ENCODE results near the gene PNPT1. TPM values are rescaled to one million over a fixed set of nuclear protein-coding genes. Genes with fewer than 3 reads are reported as not detected.

PNPT1 gene
- total and polyA plus RNA-seq, 9 of the 15 experiments (the other 6 are each of a cell fraction or from before 2014, with no cell fraction given): 46.5 to 104 (median 62.7) TPM

DNA sequence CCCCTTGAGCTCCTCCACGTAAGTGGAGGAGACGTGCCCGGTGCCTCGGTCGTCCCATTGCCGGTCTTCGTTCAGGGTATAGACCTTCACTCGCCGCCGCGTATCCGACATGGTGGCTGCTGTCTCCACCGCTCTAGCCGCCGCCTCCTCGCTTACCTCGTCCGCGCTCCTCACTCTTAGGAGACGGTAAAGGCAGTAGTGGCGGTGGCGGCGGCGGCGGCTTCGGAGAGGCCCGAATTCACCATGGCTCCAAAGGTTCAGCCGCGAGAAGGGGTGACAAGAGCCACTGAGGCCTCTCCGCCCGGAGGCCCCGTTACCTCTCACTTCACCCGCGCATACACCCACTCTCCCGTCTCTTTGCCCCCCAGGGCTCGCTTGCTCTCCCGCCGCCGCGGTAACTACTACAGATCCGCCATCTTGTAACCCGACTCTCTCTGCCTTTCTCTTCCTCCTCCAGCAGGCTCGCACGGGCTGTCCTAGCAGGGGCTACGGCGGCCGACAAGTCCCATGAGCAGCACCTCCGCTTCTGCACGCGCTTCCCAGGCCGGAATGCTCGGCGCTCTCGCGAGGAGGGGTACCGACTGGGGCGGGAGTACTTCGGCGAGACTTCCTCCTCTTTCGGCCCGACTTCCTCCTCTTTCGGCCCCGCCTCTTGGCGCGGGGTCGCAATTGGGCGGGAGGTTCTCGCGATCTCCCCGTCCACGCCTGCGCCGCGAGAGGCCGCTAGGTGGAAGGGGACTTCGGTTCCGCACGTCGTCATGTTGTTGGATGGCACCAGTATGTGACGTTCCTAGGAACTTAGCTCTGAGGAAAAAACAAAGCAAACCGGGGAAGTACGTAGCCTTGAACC is 76.2 kb downstream of the PNPT1 start, which contains the start of gene PPP4R3B (continued):
- TF ChIP-seq, protein P1, sequence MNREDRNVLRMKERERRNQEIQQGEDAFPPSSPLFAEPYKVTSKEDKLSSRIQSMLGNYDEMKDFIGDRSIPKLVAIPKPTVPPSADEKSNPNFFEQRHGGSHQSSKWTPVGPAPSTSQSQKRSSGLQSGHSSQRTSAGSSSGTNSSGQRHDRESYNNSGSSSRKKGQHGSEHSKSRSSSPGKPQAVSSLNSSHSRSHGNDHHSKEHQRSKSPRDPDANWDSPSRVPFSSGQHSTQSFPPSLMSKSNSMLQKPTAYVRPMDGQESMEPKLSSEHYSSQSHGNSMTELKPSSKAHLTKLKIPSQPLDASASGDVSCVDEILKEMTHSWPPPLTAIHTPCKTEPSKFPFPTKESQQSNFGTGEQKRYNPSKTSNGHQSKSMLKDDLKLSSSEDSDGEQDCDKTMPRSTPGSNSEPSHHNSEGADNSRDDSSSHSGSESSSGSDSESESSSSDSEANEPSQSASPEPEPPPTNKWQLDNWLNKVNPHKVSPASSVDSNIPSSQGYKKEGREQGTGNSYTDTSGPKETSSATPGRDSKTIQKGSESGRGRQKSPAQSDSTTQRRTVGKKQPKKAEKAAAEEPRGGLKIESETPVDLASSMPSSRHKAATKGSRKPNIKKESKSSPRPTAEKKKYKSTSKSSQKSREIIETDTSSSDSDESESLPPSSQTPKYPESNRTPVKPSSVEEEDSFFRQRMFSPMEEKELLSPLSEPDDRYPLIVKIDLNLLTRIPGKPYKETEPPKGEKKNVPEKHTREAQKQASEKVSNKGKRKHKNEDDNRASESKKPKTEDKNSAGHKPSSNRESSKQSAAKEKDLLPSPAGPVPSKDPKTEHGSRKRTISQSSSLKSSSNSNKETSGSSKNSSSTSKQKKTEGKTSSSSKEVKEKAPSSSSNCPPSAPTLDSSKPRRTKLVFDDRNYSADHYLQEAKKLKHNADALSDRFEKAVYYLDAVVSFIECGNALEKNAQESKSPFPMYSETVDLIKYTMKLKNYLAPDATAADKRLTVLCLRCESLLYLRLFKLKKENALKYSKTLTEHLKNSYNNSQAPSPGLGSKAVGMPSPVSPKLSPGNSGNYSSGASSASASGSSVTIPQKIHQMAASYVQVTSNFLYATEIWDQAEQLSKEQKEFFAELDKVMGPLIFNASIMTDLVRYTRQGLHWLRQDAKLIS (CRISPR knock-in tag; IDR thresholded peaks at IDR 0.05): peak; percentile 91

DNA sequence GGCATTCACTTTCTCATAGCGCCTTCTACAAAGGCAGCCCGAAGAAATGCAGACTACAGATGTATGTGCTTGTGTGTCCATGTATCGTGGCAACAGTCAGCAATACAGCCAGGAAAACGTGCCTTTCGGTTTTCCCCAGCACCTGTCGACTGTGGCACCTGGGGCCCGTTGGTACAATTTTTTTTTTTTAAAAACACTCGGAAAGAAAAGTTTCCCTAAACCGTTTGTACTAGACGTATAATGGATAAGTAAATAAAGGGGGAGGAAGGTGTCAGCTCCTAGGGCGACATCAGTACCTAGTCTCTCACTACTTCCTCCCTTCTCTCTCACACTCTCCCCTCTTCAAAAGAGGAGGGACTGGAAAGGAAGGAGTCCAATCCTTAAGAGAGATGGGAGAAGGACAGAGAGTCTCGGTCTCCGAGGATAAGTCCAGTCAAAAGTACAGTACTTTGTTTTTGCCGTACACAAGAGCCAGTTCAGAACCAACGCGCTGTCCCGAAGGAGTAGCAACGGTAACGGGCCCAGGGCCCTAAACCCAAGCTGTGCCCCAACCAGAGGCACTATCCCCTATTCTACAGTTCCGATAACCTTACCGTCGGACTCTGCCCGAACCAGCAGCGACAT is 77.0 kb downstream of the PNPT1 start:
- WGBS (ENCODE audit: insufficient coverage, low coverage, missing lambda C conversion rate): under 1% methylated on average over 23 of the region's 24 CpGs
- H3K9ac ChIP-seq (ENCODE audit: insufficient read depth in 1 of 2, low read depth in 2 of 2, low read length in 2 of 2): peak overlapping the region; percentile 99
- peaks cover 2 to 8% of the 10 kb centered on the region in 2 experiments; a peak in 4 of 5 replicates for H3K4me1 ChIP-seq (replicated peaks in 1 of 2; ENCODE audit: control insufficient read depth in 2 of 2, insufficient read depth in 2 of 2, low read length in 2 of 2)
- H3K4me2 ChIP-seq (ENCODE audit: insufficient read depth, low read length): peak overlapping the region; percentile 99
- H2AFZ ChIP-seq (ENCODE audit: low read depth, low read length): peak overlapping the region; percentile 84
- peaks cover 10% of the 10 kb centered on the region; the same call in 1 of the 2 replicates for H4K20me1 ChIP-seq (replicated peaks; ENCODE audit: control insufficient read depth, insufficient read depth, low read length)
- no TSS peak for BruUV-seq (replicated peaks)
- intact Hi-C loops (cut with micrococcal nuclease): loop anchor here (2.0 to 5.0 kb wide), 4 partner anchors 98 to 384 kb away; partner anchors contain the start of genes CCDC88A, CFAP36, CLHC1 and RPS27A
- peaks cover 96% of the 10 kb centered on the region for H3K79me2 ChIP-seq (ENCODE audit: control insufficient read depth, insufficient read depth, low read length)
- peak overlapping the region; percentile 99 for H3K27ac ChIP-seq (ENCODE audit: extremely low read depth, low read depth, low read length)
- in situ Hi-C loops (cut with MboI): no loop called here
- H3K27me3 ChIP-seq (ENCODE audit: control insufficient read depth in 2 of 2, insufficient read depth in 2 of 2, low read length in 2 of 2): no peaks in the 10 kb centered on the region
- peak in 3 of 4 experiments; percentile 30 to 63 (median 54) for DNase-seq (ENCODE audit: extremely low read depth in 1 of 4, low spot score in 3 of 4)
- ATAC-seq: peak; percentile 43
- FAIRE-seq: peak; percentile 79
- no peaks in the 10 kb centered on the region for H3K9me3 ChIP-seq (replicated peaks; ENCODE audit: control insufficient read depth, insufficient read depth, low read depth, low read length)
- H3K9me1 ChIP-seq (ENCODE audit: control insufficient read depth, insufficient read depth, low read length): peaks cover under 1% of the 10 kb centered on the region
- ChIA-PET CTCF (ENCODE audit: low intra/inter-chr PET ratio) (no interaction called here), POLR2A (interaction anchor here (0.5 to 2.2 kb wide), 4 partner anchors 10 to 412 kb away, joined by 3 to 11 read pairs (median 6); partner anchors contain the start of gene CFAP36)
- H3K4me3 ChIP-seq: peak overlapping the region; percentile 98
- peaks cover 56% of the 10 kb centered on the region for H3K36me3 ChIP-seq (ENCODE audit: control insufficient read depth, insufficient read depth, low read length)
- no peak for TF ChIP-seq TAF9B (IDR thresholded peaks at IDR 0.05; ENCODE audit: partially characterized antibody)
- no peak for TF ChIP-seq CEBPB (tag; IDR thresholded peaks at IDR 0.05)
- TF ChIP-seq E2F4 (CRISPR knock-in tag; IDR thresholded peaks at IDR 0.05; ENCODE audit: low read depth): no peak
- TF ChIP-seq KLF13 (tag; IDR thresholded peaks at IDR 0.05; ENCODE audit: borderline replicate concordance, low read depth): no peak
- peak in 1 of 2 experiments; percentile 23; a peak in 1 of 4 replicates for TF ChIP-seq HDAC1 (IDR thresholded peaks at IDR 0.05)
- TF ChIP-seq NCOA6 (IDR thresholded peaks at IDR 0.05): no peak
- no peak for TF ChIP-seq BCOR (IDR thresholded peaks at IDR 0.05)
- peak; percentile 62 for TF ChIP-seq RFX1 (IDR thresholded peaks at IDR 0.05)
- TF ChIP-seq, protein P2, sequence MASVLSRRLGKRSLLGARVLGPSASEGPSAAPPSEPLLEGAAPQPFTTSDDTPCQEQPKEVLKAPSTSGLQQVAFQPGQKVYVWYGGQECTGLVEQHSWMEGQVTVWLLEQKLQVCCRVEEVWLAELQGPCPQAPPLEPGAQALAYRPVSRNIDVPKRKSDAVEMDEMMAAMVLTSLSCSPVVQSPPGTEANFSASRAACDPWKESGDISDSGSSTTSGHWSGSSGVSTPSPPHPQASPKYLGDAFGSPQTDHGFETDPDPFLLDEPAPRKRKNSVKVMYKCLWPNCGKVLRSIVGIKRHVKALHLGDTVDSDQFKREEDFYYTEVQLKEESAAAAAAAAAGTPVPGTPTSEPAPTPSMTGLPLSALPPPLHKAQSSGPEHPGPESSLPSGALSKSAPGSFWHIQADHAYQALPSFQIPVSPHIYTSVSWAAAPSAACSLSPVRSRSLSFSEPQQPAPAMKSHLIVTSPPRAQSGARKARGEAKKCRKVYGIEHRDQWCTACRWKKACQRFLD (CRISPR knock-in tag; IDR thresholded peaks at IDR 0.05): peak; percentile 62; the same call in 1 of the 2 replicates
- TF ChIP-seq BHLHE40 (IDR thresholded peaks at IDR 0.05; ENCODE audit: low read length): peak; percentile 61

Data from K562 (cell line).